K562 (cell line): ENCODE measurements around the gene SETSIP. TPM values are rescaled to one million over a fixed set of nuclear protein-coding genes. Genes with fewer than 3 reads are reported as not detected.
"Not testable (repeated sequence)": the region's sequence is repeated elsewhere in the genome, so short reads cannot be mapped to it uniquely, and the experiment has no call there.

Source experiments
- ATAC-seq: fragments of 200-7000 bp; cut with Tn5 transposase; 3 replicates; pipeline ENCODE4 v1.9.1; 2020; ENCODE audit warnings: moderate library complexity
- BruUV-seq: library from RNA; stranded (reverse); fragments of 400-500 nt; replicated peaks from 2 replicates; lab custom pipeline; 2021; lab: Mats Ljungman, UMichigan
- CTCF ChIA-PET: fragments of 300-600 bp; formaldehyde crosslinking; extraction: SDS; loops from one replicate; lab custom pipeline; 2021; ENCODE audit warnings: low intra/inter-chr PET ratio; lab: Yijun Ruan, JAX
- POLR2A ChIA-PET: fragments of 300-600, 350-650 bp; sonication (Branson Sonifier 250); formaldehyde crosslinking; extraction: SDS; loops from one replicate; lab custom pipeline; 2021; ENCODE audit warnings: antibody characterized with exemption, inconsistent platforms; lab: Yijun Ruan, JAX
- DNase-seq, 4 experiments: peaks; one replicate each; pipeline versions ENCODE4 v3.0.0 to v3.0.0-alpha.2; 2011 to 2018; ENCODE audit warnings: low spot score in 3 of 4, mixed read lengths in 3 of 4; ENCODE audit errors: extremely low read depth in 1 of 4
- FAIRE-seq: peaks from 2 replicates; lab custom pipeline; 2011; peaks lifted over from hg19 to GRCh38; lab: Jason Lieb, UNC
- H2AFZ ChIP-seq: 2 replicates; pipeline ENCODE4 v1.6.0; 2011; ENCODE audit warnings: low read depth, low read length, control low read depth, inconsistent platforms
- H3K27ac ChIP-seq: fragments of 200-600 bp; 3 replicates; pipeline ENCODE4 v1.8.0; 2011; ENCODE audit warnings: low read depth, mild to moderate bottlenecking, control low read depth, inconsistent platforms, low read length, moderate library complexity, mixed read lengths; ENCODE audit errors: extremely low read depth
- H3K27me3 ChIP-seq, 2 experiments: fragments of 300-600 bp in 1 of 2; 2 replicates in 1 of 2; 3 replicates in 1 of 2; pipeline versions ENCODE4 v1.6.0 to v1.8.0; 2011; ENCODE audit warnings: inconsistent platforms in 2 of 2, low read length in 2 of 2, mild to moderate bottlenecking in 1 of 2, mixed read lengths in 1 of 2, moderate library complexity in 1 of 2; ENCODE audit not compliant: control insufficient read depth in 2 of 2, insufficient read depth in 2 of 2
- H3K36me3 ChIP-seq: fragments of 300-600 bp; 3 replicates; pipeline ENCODE4 v1.8.0; 2011; ENCODE audit warnings: mild to moderate bottlenecking, low read length, inconsistent platforms; ENCODE audit not compliant: control insufficient read depth, insufficient read depth
- H3K4me1 ChIP-seq, 2 experiments: fragments of 200-600 bp in 1 of 2; replicated peaks in 1 of 2; 2 replicates in 1 of 2; 3 replicates in 1 of 2; pipeline versions ENCODE4 v1.5.1 to v1.8.0; 2011; ENCODE audit warnings: inconsistent platforms in 2 of 2, low read length in 2 of 2, mild to moderate bottlenecking in 1 of 2, mixed read lengths in 1 of 2, moderate library complexity in 1 of 2; ENCODE audit not compliant: control insufficient read depth in 2 of 2, insufficient read depth in 2 of 2
- H3K4me2 ChIP-seq: 2 replicates; pipeline ENCODE4 v1.6.1; 2011; ENCODE audit warnings: low read length, control low read depth, inconsistent platforms, mixed read lengths; ENCODE audit not compliant: insufficient read depth
- H3K4me3 ChIP-seq: fragments of 200-600 bp; sonication (generic), shearing (Covaris generic); 2 replicates; pipeline ENCODE4 v1.5.1; 2016; ENCODE audit warnings: control low read depth, inconsistent platforms
- H3K79me2 ChIP-seq: fragments of 200-600 bp; 3 replicates; pipeline ENCODE4 v1.8.0; 2011; ENCODE audit warnings: low read length, inconsistent platforms; ENCODE audit not compliant: control insufficient read depth, insufficient read depth
- H3K9ac ChIP-seq, 2 experiments: 2 replicates each; pipeline versions ENCODE4 v1.6.0 to v1.6.1; 2011; ENCODE audit warnings: low read depth in 2 of 2, low read length in 2 of 2, control low read depth in 1 of 2, inconsistent platforms in 1 of 2, mild to moderate bottlenecking in 1 of 2, mixed read lengths in 1 of 2; ENCODE audit not compliant: insufficient read depth in 1 of 2
- H3K9me1 ChIP-seq: one replicate; pipeline ENCODE4 v1.6.0; 2011; ENCODE audit warnings: inconsistent platforms, mild to moderate bottlenecking, low read length, moderate library complexity; ENCODE audit not compliant: control insufficient read depth, insufficient read depth
- H3K9me3 ChIP-seq: replicated peaks from 2 replicates; pipeline ENCODE4 v1.5.1; 2011; ENCODE audit warnings: low read depth, low read length, inconsistent platforms; ENCODE audit not compliant: control insufficient read depth, insufficient read depth
- H4K20me1 ChIP-seq: replicated peaks from 2 replicates; pipeline ENCODE4 v1.6.1; 2011; ENCODE audit warnings: low read length, inconsistent platforms, mixed read lengths; ENCODE audit not compliant: control insufficient read depth, insufficient read depth
- TCFL5 ChIP-seq: fragments of 250-450 bp; sonication (Bioruptor Pico); conservative IDR thresholded peaks from 2 replicates; pipeline ENCODE4 v1.6.1; 2021; ENCODE audit warnings: mild to moderate bottlenecking, moderate library complexity, matching md5 sums
- ZC3H11A ChIP-seq: IDR thresholded peaks from 2 replicates; pipeline ENCODE4 v1.6.1; 2012; ENCODE audit warnings: low read depth, low read length, improper control_type of control experiment
- WGBS: fragments of 100-300 bp; shearing (Covaris generic); methylation state at CpG from one replicate; pipeline ENCODE4 v1.1.6; 2016; ENCODE audit warnings: low coverage, mixed read lengths; ENCODE audit not compliant: insufficient coverage; ENCODE audit errors: missing lambda C conversion rate; 5-methylcytosine and 5-hydroxymethylcytosine counted together
- in situ Hi-C: fragments of 300-500 bp; cut with MboI; formaldehyde crosslinking; loops from 4 replicates; pipeline ENCODE4 v1.15.0; 2018; ENCODE audit warnings: inconsistent platforms, mixed read lengths
- intact Hi-C: fragments of 100-400 bp; cut with micrococcal nuclease; formaldehyde crosslinking; loops from 2 replicates; pipeline ENCODE4 v1.14.2; 2022
- polyA plus RNA-seq, 8 experiments: library from polyadenylated mRNA; depleted of rRNA in 4 of 8; stranded (reverse) in 5 of 8; unstranded in 3 of 8; fragments of >200 nt; fragmentation: Nextera tagmentation in 2 of 8; fragmentation: Illumina TruSeq in 1 of 8; extraction: Ambion mirVana in 2 of 8; extraction: Trizol in 1 of 8; gene quantifications; 2 replicates each; pipeline versions ENCODE4 v1.2.1 to v1.2.3, GENCODE V29; 2011 to 2014; ENCODE audit warnings: inconsistent platforms in 1 of 8, missing spikeins in 1 of 8
- total RNA-seq, 7 experiments: library from RNA; depleted of rRNA in 6 of 7; stranded (reverse); fragments of >200 nt in 6 of 7; fragmentation: Illumina TruSeq in 2 of 7; extraction: Trizol in 2 of 7; gene quantifications; 2 replicates each; pipeline versions ENCODE4 v1.2.1 to v1.2.3, GENCODE V29; 2011 to 2021; ENCODE audit warnings: low replicate concordance in 1 of 7

The SETSIP gene
- total and polyA plus RNA-seq, 9 of the 15 experiments (the other 6 are each of a cell fraction or from before 2014, with no cell fraction given), result 0.22 to 0.43 TPM; not detected in 7

GRCh38 chr1:92076363-92076762, 1.2 kb upstream of the SETSIP start:
- 63% methylated on average over 5 of the region's 5 CpGs for WGBS
- Histone ChIP-seq H3K4me1 (peaks cover 3 to 6% of the 10 kb centered on the region in 2 experiments; a peak in 3 of 5 replicates), H2AFZ (no peak overlapping the region), H3K4me3 (no peak overlapping the region), H3K9ac (no peak overlapping the region), H3K36me3 (no peaks in the 10 kb centered on the region), H3K27ac (no peak overlapping the region), H4K20me1 (no peaks in the 10 kb centered on the region), H3K79me2 (no peaks in the 10 kb centered on the region), H3K4me2 (no peak overlapping the region), H3K9me3 (no peaks in the 10 kb centered on the region), H3K9me1 (no peaks in the 10 kb centered on the region), H3K27me3 (no peaks in the 10 kb centered on the region; a peak in 1 of 5 replicates)
- TF ChIP-seq TCFL5 (CRISPR knock-in tag) (no peak), ZC3H11A (peak; percentile 33; the same call in 1 of the 2 replicates)
- intact Hi-C loops (no loop called here), in situ Hi-C loops (no loop called here)
- BruUV-seq, result no TSS peak
- FAIRE-seq, result no peak
- ChIA-PET CTCF (no interaction called here), POLR2A (interaction anchor here (0.7 to 0.8 kb wide), 2 partner anchors 135 to 326 kb away, joined by 3 read pairs; no protein-coding TSS in a partner anchor)
- no peak for DNase-seq
- no peak for ATAC-seq

GRCh38 chr1:92074446-92074845, 765 bp downstream of the SETSIP start:
- H3K36me3 ChIP-seq, intact Hi-C loops, H3K4me1 ChIP-seq, DNase-seq, H3K9me1 ChIP-seq, H2AFZ ChIP-seq, in situ Hi-C loops, H3K9me3 ChIP-seq, H3K4me3 ChIP-seq, H4K20me1 ChIP-seq, FAIRE-seq, H3K4me2 ChIP-seq, H3K27ac ChIP-seq, H3K79me2 ChIP-seq, H3K27me3 ChIP-seq, H3K9ac ChIP-seq, BruUV-seq, CTCF ChIA-PET, ATAC-seq: not testable (repeated sequence)
- POLR2A ChIA-PET, result interaction anchor here (0.6 kb wide), 1 partner anchor 691 kb away, joined by 3 read pairs; no protein-coding TSS in a partner anchor
